ENCODE results near the gene TSPAN15. TPM values are rescaled to one million over a fixed set of nuclear protein-coding genes. Genes with fewer than 3 reads are reported as not detected.

The TSPAN15 gene
- total RNA-seq, 1 experiment from 2014 or later: 7.7 TPM

GRCh38 chr10:69461243-69462025, 10.2 kb downstream of the TSPAN15 start:
- no peak overlapping the region for H2BK12ac ChIP-seq (ENCODE audit: insufficient read length, low read depth, low read length)
- H4K5ac ChIP-seq (ENCODE audit: insufficient read length, low read depth, low read length): no peak overlapping the region
- WGBS (ENCODE audit: extremely low coverage, insufficient read length, low lambda C conversion rate): no CpG with 5 or more reads among the region's 5 CpGs

More at GRCh38 chr10:69461243-69462025, 10.2 kb downstream of the TSPAN15 start:
- Histone ChIP-seq H3K27me3 (ENCODE audit: insufficient read depth, low read length) (no peaks in the 10 kb centered on the region), H3K79me1 (ENCODE audit: insufficient read depth, low read depth, low read length, poor library complexity, severe bottlenecking) (no peaks in the 10 kb centered on the region), H3K9me3 (ENCODE audit: control insufficient read depth, low read depth, low read length) (no peaks in the 10 kb centered on the region), H3K4me2 (ENCODE audit: insufficient read depth, insufficient read length, low read length) (no peak overlapping the region), H3K79me2 (ENCODE audit: insufficient read depth, low read length) (0 out of 2 replicates have a peak, but pooled peaks cover 2% of the 10 kb centered on the region), H3K56ac (ENCODE audit: insufficient read length, low read depth, low read length) (no peak overlapping the region), H4K91ac (ENCODE audit: insufficient read length, low read depth, low read length) (no peak overlapping the region), H3K14ac (ENCODE audit: insufficient read depth, low read length) (no peak overlapping the region), H3K4ac (ENCODE audit: low read depth, low read length) (no peak overlapping the region), H4K20me1 (ENCODE audit: control insufficient read depth, insufficient read depth, insufficient read length) (no peaks in the 10 kb centered on the region), H2AK5ac (ENCODE audit: insufficient read length, low read length) (no peak overlapping the region), H3K23me2 (ENCODE audit: insufficient read length, low read depth, low read length, poor library complexity, severe bottlenecking) (no peaks in the 10 kb centered on the region), H2BK5ac (ENCODE audit: insufficient read length, low read length) (no peak overlapping the region), H3K27ac (ENCODE audit: insufficient read length, low read depth, low read length) (no peak overlapping the region), H2BK15ac (ENCODE audit: low read depth, low read length) (no peak overlapping the region), H2BK120ac (ENCODE audit: low read depth, low read length, poor library complexity, severe bottlenecking) (no peak overlapping the region), H3K4me1 (ENCODE audit: insufficient read depth, low read length) (peaks cover 5% of the 10 kb centered on the region; the same call in 1 of the 2 replicates), H3T11ph (ENCODE audit: low read length) (no peak overlapping the region), H3K23ac (ENCODE audit: insufficient read length, low read depth, low read length) (no peak overlapping the region), H3K18ac (ENCODE audit: insufficient read length, low read depth, low read length) (no peak overlapping the region), H3K9ac (ENCODE audit: extremely low read depth, insufficient read length, low read length) (no peak overlapping the region), H4K8ac (replicated peaks; ENCODE audit: insufficient read length, low read depth, low read length) (no peak overlapping the region), H2AFZ (ENCODE audit: low read length) (no peak overlapping the region), H2BK20ac (ENCODE audit: low read depth, low read length, poor library complexity, severe bottlenecking) (no peak overlapping the region)
- Mint-ChIP-seq H3K27ac (no peak overlapping the region), H3K36me3 (ENCODE audit: insufficient read depth in 1 of 3, low read depth in 3 of 3) (no peaks in the 10 kb centered on the region; a peak in 1 of 7 replicates), H3K27me3 (ENCODE audit: low read depth) (no peaks in the 10 kb centered on the region; the same call in 1 of the 2 replicates), H3K4me1 (peaks cover 3% of the 10 kb centered on the region in 2 experiments; a peak in 2 of 4 replicates), H3K9me3 (no peaks in the 10 kb centered on the region), H3K4me3 (no peak overlapping the region)
- DNase-seq: no peak
- TF ChIP-seq, protein P1, sequence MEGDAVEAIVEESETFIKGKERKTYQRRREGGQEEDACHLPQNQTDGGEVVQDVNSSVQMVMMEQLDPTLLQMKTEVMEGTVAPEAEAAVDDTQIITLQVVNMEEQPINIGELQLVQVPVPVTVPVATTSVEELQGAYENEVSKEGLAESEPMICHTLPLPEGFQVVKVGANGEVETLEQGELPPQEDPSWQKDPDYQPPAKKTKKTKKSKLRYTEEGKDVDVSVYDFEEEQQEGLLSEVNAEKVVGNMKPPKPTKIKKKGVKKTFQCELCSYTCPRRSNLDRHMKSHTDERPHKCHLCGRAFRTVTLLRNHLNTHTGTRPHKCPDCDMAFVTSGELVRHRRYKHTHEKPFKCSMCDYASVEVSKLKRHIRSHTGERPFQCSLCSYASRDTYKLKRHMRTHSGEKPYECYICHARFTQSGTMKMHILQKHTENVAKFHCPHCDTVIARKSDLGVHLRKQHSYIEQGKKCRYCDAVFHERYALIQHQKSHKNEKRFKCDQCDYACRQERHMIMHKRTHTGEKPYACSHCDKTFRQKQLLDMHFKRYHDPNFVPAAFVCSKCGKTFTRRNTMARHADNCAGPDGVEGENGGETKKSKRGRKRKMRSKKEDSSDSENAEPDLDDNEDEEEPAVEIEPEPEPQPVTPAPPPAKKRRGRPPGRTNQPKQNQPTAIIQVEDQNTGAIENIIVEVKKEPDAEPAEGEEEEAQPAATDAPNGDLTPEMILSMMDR (conservative IDR thresholded peaks at IDR 0.05): no peak

Data from H9 (cell line).